OCI-LY7 (cell line): ENCODE results near the gene TSPOAP1.

Experiments used
- CTCF ChIP-seq: fragments of 200-600 bp; sonication (generic); conservative IDR thresholded peaks from 2 replicates; pipeline ENCODE4 v1.5.1; 2014; ENCODE audit warnings: mild to moderate bottlenecking, antibody characterized with exemption, low read length, moderate library complexity, mixed read lengths
- EZH2phosphoT487 ChIP-seq: fragments of 200-600 bp; sonication (generic); IDR thresholded peaks from 2 replicates; pipeline ENCODE4 v1.6.1; 2018; ENCODE audit warnings: low read depth, borderline replicate concordance, mild to moderate bottlenecking, mixed run types, antibody characterized with exemption, low read length, moderate library complexity, mixed read lengths

GRCh38 chr17:58315281-58315711 is 13.3 kb downstream of the TSPOAP1 start:
- TF ChIP-seq CTCF (no peak), EZH2phosphoT487 (no peak)
